HCT116 (cell line): ENCODE data around the gene OR51V1.
"Not testable (repeated sequence)": the region's sequence is repeated elsewhere in the genome, so short reads cannot be mapped to it uniquely, and the experiment has no call there.

Experiments used
- CTCF ChIP-seq, 3 experiments: fragments of 200-600 bp in 1 of 3; sonication (generic) in 1 of 3; IDR thresholded peaks in 2 of 3; conservative IDR thresholded peaks in 1 of 3; 2 replicates each; pipeline ENCODE4 v1.5.1; 2012 to 2017; ENCODE audit warnings: low read depth in 2 of 3, low read length in 2 of 3, antibody characterized with exemption in 1 of 3, borderline replicate concordance in 1 of 3, control low read depth in 1 of 3, mild to moderate bottlenecking in 1 of 3, mixed read lengths in 1 of 3, mixed run types in 1 of 3, moderate library complexity in 1 of 3; ENCODE audit not compliant: insufficient read depth in 1 of 3
- EZH2 ChIP-seq: fragments of 200-600 bp; sonication (generic); IDR thresholded peaks from 2 replicates; pipeline ENCODE4 v1.6.1; 2017; ENCODE audit warnings: antibody characterized with exemption, mixed run types
- EZH2phosphoT487 ChIP-seq: fragments of 200-600 bp; IDR thresholded peaks from 2 replicates; pipeline ENCODE4 v1.6.1; 2018; ENCODE audit warnings: antibody characterized with exemption, borderline replicate concordance
- MAX ChIP-seq: IDR thresholded peaks from 2 replicates; pipeline ENCODE4 v1.6.1; 2012
- POLR2A ChIP-seq: IDR thresholded peaks from 2 replicates; pipeline ENCODE4 v1.7.0; 2011; ENCODE audit warnings: borderline replicate concordance; ENCODE audit not compliant: insufficient read depth, insufficient read length; ENCODE audit errors: extremely low read depth
- POLR2AphosphoS5 ChIP-seq: IDR thresholded peaks from 2 replicates; pipeline ENCODE4 v1.6.1; 2011; ENCODE audit warnings: mild to moderate bottlenecking, low read depth, low read length, moderate library complexity
- RAD21 ChIP-seq: IDR thresholded peaks from 2 replicates; pipeline ENCODE4 v1.6.1; 2012; ENCODE audit warnings: low read depth, mild to moderate bottlenecking
- SIN3A ChIP-seq: IDR thresholded peaks from 2 replicates; pipeline ENCODE4 v1.6.1; 2012; ENCODE audit warnings: low read depth
- YY1 ChIP-seq: IDR thresholded peaks from 2 replicates; pipeline ENCODE4 v1.6.1; 2011; ENCODE audit warnings: low read length, low read depth, moderate library complexity, mild to moderate bottlenecking; ENCODE audit not compliant: insufficient replicate concordance; ENCODE audit errors: extremely low read depth
- ZBTB33 ChIP-seq: IDR thresholded peaks from 2 replicates; pipeline ENCODE4 v1.6.1; 2011; ENCODE audit warnings: mild to moderate bottlenecking, low read length, moderate library complexity; ENCODE audit not compliant: insufficient replicate concordance; ENCODE audit errors: extremely low read depth
- ZNF274 ChIP-seq: fragments of 200-500 bp; sonication (Bioruptor generic); IDR thresholded peaks from 2 replicates; pipeline ENCODE4 v1.6.1; 2014; ENCODE audit warnings: mild to moderate bottlenecking, low read depth, low read length, inconsistent platforms

GRCh38 chr11:5248498-5248897 lies 48.0 kb upstream of the OR51V1 start:
- not testable (repeated sequence) for TF ChIP-seq ZNF274; RAD21; YY1; SIN3A; EZH2; ZBTB33; EZH2phosphoT487; POLR2AphosphoS5; CTCF (IDR thresholded peaks at IDR 0.05 in 2 of 3, conservative IDR thresholded peaks at IDR 0.05 in 1 of 3; ENCODE audit: borderline replicate concordance in 1 of 3, insufficient read depth in 1 of 3, low read depth in 2 of 3, low read length in 2 of 3); POLR2A; MAX
